CD14-positive monocyte (primary cell): Measurements from ENCODE around the gene CPED1. TPM values are rescaled to one million over a fixed set of nuclear protein-coding genes. Genes with fewer than 3 reads are reported as not detected.

Experiments
- DNase-seq, 3 donors: peaks; one replicate each; pipeline ENCODE4 v3.0.0-alpha.2; 2011 to 2022
- H2AFZ ChIP-seq: 2 replicates; pipeline ENCODE4 v1.6.0; 2012; ENCODE audit warnings: mild to moderate bottlenecking, low read depth, low read length, inconsistent platforms; ENCODE audit not compliant: insufficient read depth, poor library complexity, severe bottlenecking
- H3K27ac ChIP-seq, 2 donors: 1 replicate in 1 of 2; 2 replicates in 1 of 2; pipeline ENCODE4 v1.5.1; 2012 to 2013; ENCODE audit warnings: low read length in 2 of 2, control low read depth in 1 of 2, inconsistent platforms in 1 of 2, low read depth in 1 of 2, mild to moderate bottlenecking in 1 of 2
- H3K27me3 ChIP-seq, 2 donors: one replicate each; pipeline versions ENCODE4 v1.6.0 to v1.6.1; 2011 to 2013; ENCODE audit warnings: low read length in 2 of 2; ENCODE audit not compliant: control insufficient read depth in 2 of 2, insufficient read depth in 2 of 2
- H3K36me3 ChIP-seq, 2 donors: replicated peaks in 1 of 2; 1 replicate in 1 of 2; 2 replicates in 1 of 2; pipeline versions ENCODE4 v1.5.1 to v1.6.1; 2012 to 2013; ENCODE audit warnings: low read length in 2 of 2, control low read depth in 1 of 2, inconsistent platforms in 1 of 2, mild to moderate bottlenecking in 1 of 2; ENCODE audit not compliant: insufficient read depth in 2 of 2, control insufficient read depth in 1 of 2
- H3K4me1 ChIP-seq, 2 donors: 1 replicate in 1 of 2; 2 replicates in 1 of 2; pipeline versions ENCODE4 v1.5.1 to v1.6.1; 2012 to 2013; ENCODE audit warnings: low read length in 2 of 2, control low read depth in 1 of 2, inconsistent platforms in 1 of 2, mild to moderate bottlenecking in 1 of 2, moderate library complexity in 1 of 2; ENCODE audit not compliant: insufficient read depth in 2 of 2, control insufficient read depth in 1 of 2
- H3K4me2 ChIP-seq: replicated peaks from 2 replicates; pipeline ENCODE3; 2012; ENCODE audit warnings: low read length, moderate library complexity, mild to moderate bottlenecking; ENCODE audit not compliant: poor library complexity, severe bottlenecking; ENCODE audit errors: extremely low read depth
- H3K4me3 ChIP-seq, 3 experiments: fragments of 200-600 bp in 1 of 3; sonication (generic) in 1 of 3; replicated peaks in 1 of 3; 1 replicate in 2 of 3; 2 replicates in 1 of 3; pipeline ENCODE4 v1.5.1; 2011 to 2013; ENCODE audit warnings: low read length in 3 of 3, mild to moderate bottlenecking in 3 of 3, control low read depth in 2 of 3, low read depth in 2 of 3, inconsistent platforms in 1 of 3, moderate library complexity in 1 of 3
- H3K79me2 ChIP-seq: 2 replicates; pipeline ENCODE4 v1.6.0; 2012; ENCODE audit warnings: mild to moderate bottlenecking, control low read depth, inconsistent platforms, low read length, moderate library complexity; ENCODE audit not compliant: insufficient read depth
- H3K9ac ChIP-seq: 2 replicates; pipeline ENCODE4 v1.6.0; 2017; ENCODE audit warnings: low read length, mild to moderate bottlenecking; ENCODE audit not compliant: insufficient read depth, poor library complexity, severe bottlenecking
- H3K9me3 ChIP-seq, 2 donors: replicated peaks in 1 of 2; 1 replicate in 1 of 2; 2 replicates in 1 of 2; pipeline versions ENCODE4 v1.5.1 to v1.6.1; 2012 to 2013; ENCODE audit warnings: low read length in 2 of 2, control low read depth in 1 of 2; ENCODE audit not compliant: control insufficient read depth in 1 of 2, insufficient read depth in 1 of 2
- H4K20me1 ChIP-seq: 2 replicates; pipeline ENCODE4 v1.6.0; 2012; ENCODE audit warnings: mild to moderate bottlenecking, low read length, control low read depth, moderate library complexity; ENCODE audit not compliant: insufficient read depth
- H3K27ac Mint-ChIP-seq, 7 donors: one replicate each; pipeline ENCODE4 v1.8.0; 2020; ENCODE audit warnings: mild to moderate bottlenecking in 7 of 7, mixed read lengths in 7 of 7, moderate library complexity in 6 of 7, inconsistent platforms in 2 of 7
- H3K27me3 Mint-ChIP-seq, 3 donors: one replicate each; pipeline ENCODE4 v1.8.0; 2021 to 2022; ENCODE audit warnings: low read depth in 3 of 3, mild to moderate bottlenecking in 3 of 3, mixed read lengths in 3 of 3, moderate library complexity in 3 of 3, inconsistent platforms in 1 of 3
- H3K36me3 Mint-ChIP-seq, 2 donors: one replicate each; pipeline ENCODE4 v1.8.0; 2020; ENCODE audit warnings: mixed read lengths in 2 of 2, inconsistent platforms in 1 of 2, mild to moderate bottlenecking in 1 of 2
- H3K4me1 Mint-ChIP-seq: one replicate; pipeline ENCODE4 v1.8.0; 2020; ENCODE audit warnings: mild to moderate bottlenecking, mixed read lengths
- H3K4me3 Mint-ChIP-seq, 2 donors: one replicate each; pipeline ENCODE4 v1.8.0; 2020; ENCODE audit warnings: mild to moderate bottlenecking in 2 of 2, mixed read lengths in 2 of 2, moderate library complexity in 1 of 2
- H3K9me3 Mint-ChIP-seq, 7 donors: one replicate each; pipeline ENCODE4 v1.8.0; 2020 to 2022; ENCODE audit warnings: mixed read lengths in 7 of 7, mild to moderate bottlenecking in 6 of 7, moderate library complexity in 6 of 7, inconsistent platforms in 2 of 7
- WGBS: methylation state at CpG from one replicate; pipeline ENCODE4 v1.1.5; 2013; ENCODE audit warnings: missing lambda C conversion rate; ENCODE audit not compliant: insufficient coverage; 5-methylcytosine and 5-hydroxymethylcytosine counted together
- intact Hi-C, 2 donors: fragments of 100-400 bp; cut with micrococcal nuclease; formaldehyde crosslinking; loops; one replicate each; pipeline versions ENCODE4 v1.15.0 to v1.15.1; 2023
- polyA plus RNA-seq, 3 donors: library from polyadenylated mRNA; depleted of rRNA in 1 of 3; unstranded in 2 of 3; stranded (reverse) in 1 of 3; fragments of 300-500 nt in 2 of 3; fragments of >200 nt in 1 of 3; fragmentation: Illumina TruSeq in 2 of 3; gene quantifications; 1 replicate in 2 of 3; 2 replicates in 1 of 3; pipeline ENCODE4 v1.2.3, GENCODE V29; 2012 to 2021
- TF ChIP-seq, protein P1 (sequence below): fragments of 200-600 bp; IDR thresholded peaks from one replicate; pipeline ENCODE4 v1.8.0; 2022; ENCODE audit warnings: antibody characterized with exemption, mild to moderate bottlenecking

Gene CPED1
- polyA plus RNA-seq, 3 donors: 9.8 to 30.0 (median 20.4) TPM

DNA sequence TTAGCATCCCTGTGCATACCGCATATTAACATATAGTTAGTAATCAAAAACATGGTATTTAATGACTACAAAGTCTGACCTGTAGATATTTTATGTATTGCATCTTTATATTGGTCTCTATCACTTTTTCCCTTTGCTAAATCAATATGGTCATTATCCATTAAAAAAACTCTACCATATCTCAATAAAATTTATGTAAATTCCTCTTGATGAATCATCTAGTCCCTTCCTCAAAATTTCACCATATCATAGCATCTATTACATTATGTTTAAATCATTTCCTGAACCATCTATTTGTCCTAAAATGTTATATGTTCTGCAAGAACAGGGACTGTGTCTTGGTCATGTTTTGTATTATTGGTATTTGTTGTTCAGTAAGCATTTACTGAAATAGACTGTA lies 45.6 kb upstream of the CPED1 start:
- intact Hi-C loops: no loop called here
- Mint-ChIP-seq H3K36me3 (no peaks in the 10 kb centered on the region), H3K27me3 (peaks cover 0 to 9% (median 5%) of the 10 kb centered on the region in 3 donors), H3K4me1 (peaks cover 6% of the 10 kb centered on the region), H3K27ac (peak overlapping the region in 1 of 7 donors; percentile 7), H3K4me3 (no peak overlapping the region), H3K9me3 (no peaks in the 10 kb centered on the region)
- H3K4me2 ChIP-seq: no peak overlapping the region
- no peak overlapping the region for H2AFZ ChIP-seq
- DNase-seq: peak in 2 of 3 donors; percentile 9 to 17
- H4K20me1 ChIP-seq: no peaks in the 10 kb centered on the region
- no peak overlapping the region for H3K9ac ChIP-seq
- no peak overlapping the region for H3K27ac ChIP-seq
- H3K27me3 ChIP-seq: no peaks in the 10 kb centered on the region
- no peak overlapping the region for H3K4me3 ChIP-seq
- no peaks in the 10 kb centered on the region for H3K79me2 ChIP-seq
- no peaks in the 10 kb centered on the region for H3K4me1 ChIP-seq
- no peaks in the 10 kb centered on the region for H3K36me3 ChIP-seq
- no CpG with 5 or more reads among the region's 1 CpG for WGBS
- H3K9me3 ChIP-seq: no peaks in the 10 kb centered on the region
- TF ChIP-seq, protein P1, sequence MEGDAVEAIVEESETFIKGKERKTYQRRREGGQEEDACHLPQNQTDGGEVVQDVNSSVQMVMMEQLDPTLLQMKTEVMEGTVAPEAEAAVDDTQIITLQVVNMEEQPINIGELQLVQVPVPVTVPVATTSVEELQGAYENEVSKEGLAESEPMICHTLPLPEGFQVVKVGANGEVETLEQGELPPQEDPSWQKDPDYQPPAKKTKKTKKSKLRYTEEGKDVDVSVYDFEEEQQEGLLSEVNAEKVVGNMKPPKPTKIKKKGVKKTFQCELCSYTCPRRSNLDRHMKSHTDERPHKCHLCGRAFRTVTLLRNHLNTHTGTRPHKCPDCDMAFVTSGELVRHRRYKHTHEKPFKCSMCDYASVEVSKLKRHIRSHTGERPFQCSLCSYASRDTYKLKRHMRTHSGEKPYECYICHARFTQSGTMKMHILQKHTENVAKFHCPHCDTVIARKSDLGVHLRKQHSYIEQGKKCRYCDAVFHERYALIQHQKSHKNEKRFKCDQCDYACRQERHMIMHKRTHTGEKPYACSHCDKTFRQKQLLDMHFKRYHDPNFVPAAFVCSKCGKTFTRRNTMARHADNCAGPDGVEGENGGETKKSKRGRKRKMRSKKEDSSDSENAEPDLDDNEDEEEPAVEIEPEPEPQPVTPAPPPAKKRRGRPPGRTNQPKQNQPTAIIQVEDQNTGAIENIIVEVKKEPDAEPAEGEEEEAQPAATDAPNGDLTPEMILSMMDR: no peak

DNA sequence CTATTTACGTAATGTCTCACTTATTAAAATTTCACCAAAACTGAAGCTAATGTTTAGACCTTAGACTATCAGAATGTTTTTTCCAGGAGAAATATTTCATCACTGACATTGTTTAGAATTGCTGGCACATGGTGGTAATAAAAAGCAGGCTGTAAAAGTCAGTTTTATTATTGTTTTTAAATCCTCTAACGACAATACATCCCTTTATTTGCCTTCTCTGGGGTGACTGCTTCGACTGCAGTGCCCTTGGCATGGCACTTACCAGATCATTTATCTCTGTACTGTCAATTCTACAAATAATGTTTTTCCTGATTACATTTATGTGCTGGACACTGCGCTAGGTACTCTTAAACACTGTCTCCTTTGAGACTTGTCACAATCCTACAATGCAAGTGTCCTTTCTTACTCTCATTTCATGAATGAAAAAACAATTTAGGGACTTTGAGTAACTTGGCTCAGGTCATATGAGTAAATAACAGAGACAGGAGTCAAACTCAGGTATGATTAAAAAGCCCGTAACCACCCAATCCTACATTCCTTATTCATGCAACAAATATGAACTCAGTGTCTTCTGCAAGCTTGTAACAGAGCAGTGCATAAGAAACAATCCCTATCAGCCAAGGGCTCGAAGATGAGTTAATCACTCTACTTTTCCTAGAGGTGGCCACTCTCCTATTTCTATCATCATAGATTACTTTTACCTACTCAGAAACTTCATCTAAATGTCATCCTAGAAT lies 43.5 kb upstream of the CPED1 start:
- no peak overlapping the region for H3K4me3 ChIP-seq
- H3K4me2 ChIP-seq: no peak overlapping the region
- no peak for DNase-seq
- H2AFZ ChIP-seq: no peak overlapping the region
- no peaks in the 10 kb centered on the region for H3K27me3 ChIP-seq
- H3K27ac Mint-ChIP-seq: no peak overlapping the region
- H3K36me3 Mint-ChIP-seq: no peaks in the 10 kb centered on the region
- no peak overlapping the region for H3K27ac ChIP-seq
- TF ChIP-seq, protein P1: no peak
- H3K79me2 ChIP-seq: no peaks in the 10 kb centered on the region
- H3K4me1 ChIP-seq: peaks cover 4 to 8% of the 10 kb centered on the region in 2 donors
- H3K4me1 Mint-ChIP-seq: peaks cover 13% of the 10 kb centered on the region
- H3K9ac ChIP-seq: no peak overlapping the region
- no peaks in the 10 kb centered on the region for H4K20me1 ChIP-seq
- no peaks in the 10 kb centered on the region for H3K36me3 ChIP-seq
- intact Hi-C loops: no loop called here
- 95% methylated on average over 4 of the region's 6 CpGs for WGBS
- H3K9me3 ChIP-seq: no peaks in the 10 kb centered on the region
- H3K9me3 Mint-ChIP-seq: no peaks in the 10 kb centered on the region
- peaks cover 1 to 8% (median 5%) of the 10 kb centered on the region in 3 donors for H3K27me3 Mint-ChIP-seq
- H3K4me3 Mint-ChIP-seq: no peak overlapping the region
